Pons (tissue), 1 donor: ENCODE data around the gene CHRD.

Experiments
- DNase-seq: peaks from one replicate; pipeline ENCODE4 v3.0.0-alpha.2; 2016; ENCODE audit warnings: low spot score

The CHRD gene

GRCh38 chr3:184360929-184361531, 18.8 kb upstream of the CHRD start:
- no peak for DNase-seq

- DNase-seq = peak; percentile 70
These were observed 18.3 kb upstream of the CHRD start, which contains the start of the genes CLCN2 and POLR2H for GRCh38 chr3:184361532-184361931. TSS of gene CLCN2 (minus strand) at chr3:184361605. CDS start at chr3:184361479, 126 bp downstream. TSS of gene POLR2H (plus strand) at chr3:184361710. CDS start at chr3:184363493, 1,783 bp downstream.

GRCh38 chr3:184361932-184362667, 17.8 kb upstream of the CHRD start:
- DNase-seq = peak; percentile 76

- peak; percentile 94 for DNase-seq
These were observed 16.9 kb upstream of the CHRD start for GRCh38 chr3:184362668-184363546.

GRCh38 chr3:184366619-184367289, 13.1 kb upstream of the CHRD start:
- no peak for DNase-seq

DNA sequence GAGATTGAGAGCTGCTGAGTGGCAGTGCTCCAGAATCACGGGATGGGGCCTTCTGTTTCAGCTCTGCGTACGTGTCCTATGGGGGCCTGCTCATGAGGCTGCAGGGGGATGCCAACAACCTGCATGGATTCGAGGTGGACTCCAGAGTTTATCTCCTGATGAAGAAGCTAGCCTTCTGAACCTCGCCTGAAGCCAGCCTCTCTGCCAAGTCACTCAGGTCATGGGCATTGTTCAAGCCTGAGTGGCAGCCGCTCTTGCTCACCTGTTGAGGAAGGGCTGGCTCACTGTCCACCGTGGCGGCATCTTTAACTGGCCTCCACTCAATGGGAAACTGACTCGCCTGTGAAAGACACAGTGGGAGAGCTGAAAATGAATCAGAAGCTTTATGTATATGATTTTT, 11.7 kb upstream of the CHRD start:
- DNase-seq = no peak

DNA sequence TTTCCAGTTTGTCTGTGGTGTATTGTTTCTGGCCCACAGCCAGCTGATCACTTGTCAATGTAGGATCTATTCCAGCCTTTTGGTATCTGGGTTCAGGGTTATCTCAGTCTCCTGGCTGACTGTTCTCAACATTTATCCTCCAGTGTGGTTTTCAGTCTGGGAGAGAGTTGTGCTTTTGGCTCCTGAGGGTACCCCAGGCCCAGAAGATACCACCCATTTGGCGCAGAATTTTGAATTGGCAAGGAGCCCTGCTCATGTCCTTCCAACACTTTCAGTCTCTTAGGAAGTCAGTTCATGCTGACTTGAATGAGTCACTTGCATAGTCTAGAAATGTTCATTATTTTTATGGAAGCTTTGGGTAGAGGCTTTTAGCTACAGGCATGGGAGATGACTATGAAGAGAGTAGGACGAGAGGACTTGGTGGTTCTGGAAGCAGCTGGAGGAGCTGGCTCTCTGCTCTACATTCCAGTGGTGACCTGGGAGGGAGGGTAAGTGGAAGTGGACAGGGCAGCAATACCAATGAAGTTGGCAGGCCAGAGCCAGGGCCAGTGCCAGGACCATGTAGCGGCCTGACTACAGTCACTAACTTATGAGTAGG, 11.2 kb upstream of the CHRD start:
- DNase-seq = peak; percentile 51

- peak; percentile 90 for DNase-seq
These were observed 8.3 kb upstream of the CHRD start for GRCh38 chr3:184371570-184372018.

- no peak for DNase-seq
These were observed 7.5 kb upstream of the CHRD start for GRCh38 chr3:184372296-184372821.

DNA sequence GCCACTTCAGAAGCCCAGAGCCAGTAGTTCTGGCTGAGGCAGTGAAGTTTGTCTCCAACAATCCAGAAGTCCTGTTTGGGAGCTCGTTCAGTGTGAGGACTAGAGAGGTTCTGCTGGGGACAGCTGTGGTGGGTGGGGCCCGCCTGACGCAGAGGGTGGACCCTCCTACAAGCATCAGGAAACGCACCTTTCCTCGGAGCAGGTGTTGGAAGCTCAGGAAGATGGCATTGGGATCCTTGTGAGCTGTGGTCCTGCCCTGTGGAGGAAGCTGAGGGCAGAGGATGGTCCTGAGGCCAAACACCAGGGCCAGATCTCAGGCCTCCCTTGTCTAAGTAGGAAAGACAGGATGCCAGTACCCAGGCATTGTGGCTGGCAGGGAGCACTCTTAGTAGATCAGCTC, 6.9 kb upstream of the CHRD start:
- no peak for DNase-seq

DNA sequence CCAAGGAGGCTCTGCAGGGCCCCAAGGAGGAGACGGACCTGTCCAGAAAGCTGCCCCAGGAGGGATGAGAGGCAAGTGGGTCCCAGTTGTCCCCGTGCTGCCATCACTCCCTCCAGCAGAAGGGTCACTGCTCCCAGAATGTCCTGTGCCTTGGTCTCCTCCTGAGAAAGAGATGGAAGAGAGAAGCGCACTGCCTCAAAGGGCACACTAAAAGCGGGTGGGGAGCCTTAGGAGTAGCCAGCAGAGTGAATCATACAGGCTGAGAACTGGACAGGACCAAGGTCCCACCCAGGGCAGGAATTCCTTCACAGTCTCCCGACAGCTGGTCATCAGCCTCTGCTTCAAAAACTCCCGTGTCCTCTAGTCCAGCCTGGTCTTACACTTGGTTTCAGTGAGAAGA, 6.4 kb upstream of the CHRD start:
- no peak for DNase-seq

DNA sequence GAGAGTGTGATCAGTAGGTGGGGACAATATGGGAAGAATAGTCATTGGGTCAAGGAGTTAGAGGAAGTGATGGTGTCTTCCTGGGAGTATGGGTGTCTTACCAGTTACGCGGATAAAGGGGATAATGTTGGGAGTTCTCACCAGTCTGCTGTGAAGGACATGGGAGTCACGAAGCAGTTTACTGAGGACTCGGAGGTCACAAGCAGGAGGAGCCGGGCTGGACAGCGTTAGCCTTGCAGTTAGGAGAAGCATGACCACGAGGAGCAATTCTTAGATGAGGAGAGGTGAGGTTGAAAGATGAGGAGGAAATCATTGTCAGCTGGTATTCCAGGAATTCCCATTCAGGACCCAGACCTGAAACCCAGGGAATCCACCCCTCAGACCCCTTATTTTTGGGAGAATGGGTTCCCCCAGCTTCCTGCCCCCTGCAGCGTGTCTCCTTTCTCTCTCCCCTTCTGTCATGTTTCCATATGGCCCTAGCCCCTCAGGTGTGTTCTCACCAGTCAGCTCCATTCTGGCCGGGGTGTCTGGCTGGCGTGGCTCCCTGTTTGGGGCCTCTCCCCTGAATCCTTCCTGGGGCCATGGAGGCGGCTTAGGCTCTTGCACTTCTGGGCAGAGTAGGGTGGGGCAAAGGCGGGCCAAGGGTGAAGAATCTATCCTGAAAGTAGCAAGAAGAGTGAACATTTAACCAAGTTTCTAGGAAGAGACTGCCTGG, 4.0 kb upstream of the CHRD start:
- DNase-seq = no peak

DNA sequence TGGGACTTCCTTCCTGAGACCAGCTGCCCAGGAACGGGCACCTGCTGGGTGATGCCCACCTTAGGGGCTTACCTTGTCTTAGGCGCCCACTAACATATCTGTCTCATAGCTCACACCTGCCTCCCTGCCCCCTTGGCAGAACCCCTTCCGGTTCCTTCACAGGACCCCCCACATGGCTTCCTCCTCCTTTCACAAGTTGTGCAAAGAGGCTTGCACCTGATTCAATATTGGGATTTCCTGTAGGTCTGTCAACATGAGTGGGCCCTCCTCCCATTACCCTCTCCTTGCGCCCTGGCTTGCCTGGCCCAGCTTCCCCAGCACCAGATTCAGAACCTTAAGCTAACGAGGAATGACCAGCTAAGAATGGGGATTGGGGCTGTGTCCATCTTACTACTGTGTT, 2.5 kb upstream of the CHRD start:
- DNase-seq = no peak

DNA sequence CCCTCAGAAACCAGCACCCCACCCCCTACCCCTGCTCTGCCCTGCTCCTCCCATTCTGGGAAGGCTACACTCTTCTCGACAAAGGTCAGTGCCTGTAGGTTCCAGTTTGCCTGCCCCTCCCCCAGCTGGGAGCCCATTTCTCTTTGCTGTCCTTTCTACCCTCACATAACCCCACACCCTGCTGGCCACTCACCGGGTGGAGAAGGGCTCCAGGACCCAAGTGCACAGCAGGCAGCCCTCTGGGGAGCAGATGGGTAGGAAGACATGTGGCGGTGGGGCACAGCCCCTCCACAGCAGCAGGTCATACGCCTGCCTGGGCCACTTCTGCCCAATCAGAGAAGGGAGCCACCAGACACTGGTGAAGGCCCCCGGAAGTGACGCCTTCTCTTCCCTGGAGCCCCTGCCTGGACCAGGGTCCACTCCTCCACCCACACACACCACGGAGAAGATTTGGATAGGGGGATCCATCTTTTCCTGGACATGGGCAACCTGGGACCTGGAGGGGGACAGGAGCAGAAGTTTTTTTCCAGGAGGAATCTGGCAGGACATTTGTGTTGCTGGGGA, 1.9 kb upstream of the CHRD start, which contains the start of gene THPO:
THPO (minus strand) TSS at position 326 of the 564 bp plus-strand sequence. CDS start 1,948 bp downstream, outside the sequence.
- DNase-seq = no peak

GRCh38 chr3:184378651-184379357, 1.1 kb upstream of the CHRD start:
- no peak for DNase-seq

GRCh38 chr3:184380185-184380626, 352 bp downstream of the CHRD start:
- DNase-seq = no peak

DNA sequence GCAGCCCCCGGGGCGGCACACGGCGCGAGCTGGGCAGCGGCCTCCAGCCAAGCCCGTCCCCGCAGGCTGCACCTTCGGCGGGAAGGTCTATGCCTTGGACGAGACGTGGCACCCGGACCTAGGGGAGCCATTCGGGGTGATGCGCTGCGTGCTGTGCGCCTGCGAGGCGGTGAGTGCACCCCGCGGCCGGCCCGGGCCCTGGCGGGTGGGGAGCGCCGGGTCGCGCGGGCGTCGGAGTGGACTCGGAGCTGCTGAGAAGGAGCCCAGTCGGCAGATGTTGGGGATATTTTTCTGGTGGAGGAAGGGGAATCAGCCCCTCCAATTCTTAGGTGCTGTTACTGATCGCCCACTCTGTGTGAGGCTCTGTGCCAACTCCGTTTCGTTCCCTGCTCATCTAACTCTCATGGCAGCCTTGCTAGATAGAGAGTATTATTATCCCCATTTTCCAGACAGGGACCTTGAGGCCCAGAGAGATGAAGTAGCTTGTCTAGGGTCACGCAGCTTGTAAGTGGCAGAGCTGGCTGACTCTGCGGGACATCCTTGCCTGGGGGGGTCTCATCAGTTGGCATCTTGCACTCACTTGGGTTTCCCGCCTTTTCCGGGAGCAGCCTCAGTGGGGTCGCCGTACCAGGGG, 890 bp downstream of the CHRD start:
- DNase-seq = no peak

DNA sequence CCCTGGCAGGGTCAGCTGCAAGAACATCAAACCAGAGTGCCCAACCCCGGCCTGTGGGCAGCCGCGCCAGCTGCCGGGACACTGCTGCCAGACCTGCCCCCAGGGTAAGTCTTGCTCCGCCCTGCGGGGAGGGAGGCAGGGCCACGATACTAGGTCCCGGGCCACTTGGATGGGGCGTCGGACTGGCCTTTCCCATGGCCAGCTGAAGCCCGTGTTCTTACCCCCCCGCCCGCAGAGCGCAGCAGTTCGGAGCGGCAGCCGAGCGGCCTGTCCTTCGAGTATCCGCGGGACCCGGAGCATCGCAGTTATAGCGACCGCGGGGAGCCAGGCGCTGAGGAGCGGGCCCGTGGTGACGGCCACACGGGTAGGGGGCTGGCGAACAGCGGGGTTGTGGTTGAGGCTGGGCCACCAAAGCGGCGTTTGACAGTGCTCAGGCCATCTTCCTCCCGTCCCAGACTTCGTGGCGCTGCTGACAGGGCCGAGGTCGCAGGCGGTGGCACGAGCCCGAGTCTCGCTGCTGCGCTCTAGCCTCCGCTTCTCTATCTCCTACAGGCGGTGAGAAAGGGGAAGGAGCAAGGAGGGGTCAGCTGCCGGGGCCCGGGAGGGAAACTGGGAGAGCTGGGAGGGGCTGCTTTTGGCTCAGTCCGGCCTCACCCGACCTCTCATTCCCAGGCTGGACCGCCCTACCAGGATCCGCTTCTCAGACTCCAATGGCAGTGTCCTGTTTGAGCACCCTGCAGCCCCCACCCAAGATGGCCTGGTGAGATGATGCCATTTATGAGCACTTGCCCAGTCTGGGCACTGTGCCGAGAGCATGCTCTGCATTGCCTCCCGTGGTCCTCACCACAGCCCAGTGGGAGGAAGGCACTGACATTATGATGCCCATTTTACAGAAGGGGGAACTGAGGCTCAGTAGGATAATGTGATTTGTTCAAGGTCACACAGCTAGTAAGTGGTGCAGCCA, 1.7 kb downstream of the CHRD start:
- DNase-seq = no peak
